HL-60 (cell line): ENCODE results near the gene ATF1.

Source experiments
- DNase-seq, 2 experiments: peaks; one replicate each; pipeline ENCODE4 v3.0.0-alpha.2; 2010 to 2020; ENCODE audit warnings: low read depth in 1 of 2, low spot score in 1 of 2
- H3K27ac ChIP-seq: fragments of 250-450 bp; sonication (Bioruptor Pico); replicated peaks from 2 replicates; pipeline ENCODE4 v1.5.1; 2020; ENCODE audit warnings: mild to moderate bottlenecking, moderate library complexity
- H3K27me3 ChIP-seq: fragments of 250-450 bp; sonication (Bioruptor Pico); 2 replicates; pipeline ENCODE4 v1.5.1; 2021; ENCODE audit warnings: mild to moderate bottlenecking, moderate library complexity; ENCODE audit not compliant: insufficient read depth, poor library complexity, severe bottlenecking
- H3K4me3 ChIP-seq: replicated peaks from 2 replicates; pipeline ENCODE4 v1.5.1; 2011; ENCODE audit warnings: mild to moderate bottlenecking, control low read depth, low read length; ENCODE audit not compliant: insufficient read depth
- GABPA ChIP-seq: IDR thresholded peaks from 2 replicates; pipeline ENCODE4 v1.6.1; 2012; ENCODE audit warnings: low read depth
- POLR2AphosphoS5 ChIP-seq: IDR thresholded peaks from 2 replicates; pipeline ENCODE4 v1.6.1; 2012; ENCODE audit warnings: low read depth
- SPI1 ChIP-seq: IDR thresholded peaks from 2 replicates; pipeline ENCODE4 v1.6.1; 2012; ENCODE audit warnings: low read depth, mild to moderate bottlenecking, borderline replicate concordance
- TF ChIP-seq, protein P1 (sequence below): IDR thresholded peaks from one replicate; pipeline ENCODE4 v1.5.1; 2011; ENCODE audit warnings: low read length, control low read depth, inconsistent platforms; ENCODE audit not compliant: insufficient read depth
- TF ChIP-seq, protein P2 (sequence below): IDR thresholded peaks from 2 replicates; pipeline ENCODE4 v1.6.1; 2012; ENCODE audit warnings: low read depth; ENCODE audit not compliant: insufficient replicate concordance

ATF1 gene

DNA sequence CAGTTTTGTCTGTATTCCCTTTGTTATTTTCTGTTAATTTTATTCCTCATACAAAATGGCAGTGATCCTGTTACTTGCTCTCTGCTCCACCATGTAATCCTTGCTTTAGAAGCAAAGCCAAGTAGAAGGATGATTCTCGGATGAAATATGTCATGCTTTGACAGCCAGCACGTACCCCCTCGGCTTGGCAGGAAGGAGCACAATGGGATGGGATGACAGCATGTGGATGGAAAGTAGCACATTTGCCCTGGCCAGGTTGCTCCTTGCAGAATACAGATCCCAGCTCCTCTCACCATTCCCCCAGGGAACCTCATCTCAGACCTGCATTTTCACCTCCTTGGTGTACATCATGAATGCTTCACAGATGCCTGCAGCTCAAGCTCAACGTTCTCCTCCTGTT lies 35.1 kb upstream of the ATF1 start:
- no peak overlapping the region for H3K27ac ChIP-seq
- no peak for DNase-seq
- TF ChIP-seq POLR2AphosphoS5 (no peak), SPI1 (no peak), GABPA (no peak)
- TF ChIP-seq, protein P1, sequence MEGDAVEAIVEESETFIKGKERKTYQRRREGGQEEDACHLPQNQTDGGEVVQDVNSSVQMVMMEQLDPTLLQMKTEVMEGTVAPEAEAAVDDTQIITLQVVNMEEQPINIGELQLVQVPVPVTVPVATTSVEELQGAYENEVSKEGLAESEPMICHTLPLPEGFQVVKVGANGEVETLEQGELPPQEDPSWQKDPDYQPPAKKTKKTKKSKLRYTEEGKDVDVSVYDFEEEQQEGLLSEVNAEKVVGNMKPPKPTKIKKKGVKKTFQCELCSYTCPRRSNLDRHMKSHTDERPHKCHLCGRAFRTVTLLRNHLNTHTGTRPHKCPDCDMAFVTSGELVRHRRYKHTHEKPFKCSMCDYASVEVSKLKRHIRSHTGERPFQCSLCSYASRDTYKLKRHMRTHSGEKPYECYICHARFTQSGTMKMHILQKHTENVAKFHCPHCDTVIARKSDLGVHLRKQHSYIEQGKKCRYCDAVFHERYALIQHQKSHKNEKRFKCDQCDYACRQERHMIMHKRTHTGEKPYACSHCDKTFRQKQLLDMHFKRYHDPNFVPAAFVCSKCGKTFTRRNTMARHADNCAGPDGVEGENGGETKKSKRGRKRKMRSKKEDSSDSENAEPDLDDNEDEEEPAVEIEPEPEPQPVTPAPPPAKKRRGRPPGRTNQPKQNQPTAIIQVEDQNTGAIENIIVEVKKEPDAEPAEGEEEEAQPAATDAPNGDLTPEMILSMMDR = no peak
- TF ChIP-seq, protein P2, sequence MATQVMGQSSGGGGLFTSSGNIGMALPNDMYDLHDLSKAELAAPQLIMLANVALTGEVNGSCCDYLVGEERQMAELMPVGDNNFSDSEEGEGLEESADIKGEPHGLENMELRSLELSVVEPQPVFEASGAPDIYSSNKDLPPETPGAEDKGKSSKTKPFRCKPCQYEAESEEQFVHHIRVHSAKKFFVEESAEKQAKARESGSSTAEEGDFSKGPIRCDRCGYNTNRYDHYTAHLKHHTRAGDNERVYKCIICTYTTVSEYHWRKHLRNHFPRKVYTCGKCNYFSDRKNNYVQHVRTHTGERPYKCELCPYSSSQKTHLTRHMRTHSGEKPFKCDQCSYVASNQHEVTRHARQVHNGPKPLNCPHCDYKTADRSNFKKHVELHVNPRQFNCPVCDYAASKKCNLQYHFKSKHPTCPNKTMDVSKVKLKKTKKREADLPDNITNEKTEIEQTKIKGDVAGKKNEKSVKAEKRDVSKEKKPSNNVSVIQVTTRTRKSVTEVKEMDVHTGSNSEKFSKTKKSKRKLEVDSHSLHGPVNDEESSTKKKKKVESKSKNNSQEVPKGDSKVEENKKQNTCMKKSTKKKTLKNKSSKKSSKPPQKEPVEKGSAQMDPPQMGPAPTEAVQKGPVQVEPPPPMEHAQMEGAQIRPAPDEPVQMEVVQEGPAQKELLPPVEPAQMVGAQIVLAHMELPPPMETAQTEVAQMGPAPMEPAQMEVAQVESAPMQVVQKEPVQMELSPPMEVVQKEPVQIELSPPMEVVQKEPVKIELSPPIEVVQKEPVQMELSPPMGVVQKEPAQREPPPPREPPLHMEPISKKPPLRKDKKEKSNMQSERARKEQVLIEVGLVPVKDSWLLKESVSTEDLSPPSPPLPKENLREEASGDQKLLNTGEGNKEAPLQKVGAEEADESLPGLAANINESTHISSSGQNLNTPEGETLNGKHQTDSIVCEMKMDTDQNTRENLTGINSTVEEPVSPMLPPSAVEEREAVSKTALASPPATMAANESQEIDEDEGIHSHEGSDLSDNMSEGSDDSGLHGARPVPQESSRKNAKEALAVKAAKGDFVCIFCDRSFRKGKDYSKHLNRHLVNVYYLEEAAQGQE = no peak
- H3K4me3 ChIP-seq = no peak overlapping the region
- H3K27me3 ChIP-seq = no peaks in the 10 kb centered on the region

DNA sequence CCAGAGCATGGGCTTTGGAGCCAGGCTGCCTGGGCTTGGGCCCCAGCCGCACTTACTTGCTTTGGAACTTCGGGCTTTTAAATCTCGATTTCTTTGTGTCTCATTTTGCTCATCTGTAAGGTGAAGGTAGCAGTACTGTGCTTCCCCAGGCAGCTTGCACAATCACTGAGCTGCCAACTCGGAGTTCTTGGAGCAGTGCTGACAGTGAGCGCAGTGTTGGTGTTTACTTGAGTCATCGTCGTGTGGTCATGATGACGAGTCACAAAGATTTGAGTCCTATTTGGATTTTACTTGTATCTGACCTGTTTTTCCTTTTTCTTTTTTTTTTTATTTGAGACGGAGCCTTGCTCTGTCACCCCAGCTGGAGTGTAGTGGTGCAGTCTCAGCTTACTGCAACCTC lies 31.3 kb upstream of the ATF1 start:
- Histone ChIP-seq H3K27ac (no peak overlapping the region), H3K27me3 (no peaks in the 10 kb centered on the region), H3K4me3 (no peak overlapping the region)
- DNase-seq = no peak
- TF ChIP-seq, protein P2 = no peak
- TF ChIP-seq POLR2AphosphoS5 = no peak
- TF ChIP-seq SPI1 = no peak
- TF ChIP-seq, protein P1 = no peak
- TF ChIP-seq GABPA = no peak

DNA sequence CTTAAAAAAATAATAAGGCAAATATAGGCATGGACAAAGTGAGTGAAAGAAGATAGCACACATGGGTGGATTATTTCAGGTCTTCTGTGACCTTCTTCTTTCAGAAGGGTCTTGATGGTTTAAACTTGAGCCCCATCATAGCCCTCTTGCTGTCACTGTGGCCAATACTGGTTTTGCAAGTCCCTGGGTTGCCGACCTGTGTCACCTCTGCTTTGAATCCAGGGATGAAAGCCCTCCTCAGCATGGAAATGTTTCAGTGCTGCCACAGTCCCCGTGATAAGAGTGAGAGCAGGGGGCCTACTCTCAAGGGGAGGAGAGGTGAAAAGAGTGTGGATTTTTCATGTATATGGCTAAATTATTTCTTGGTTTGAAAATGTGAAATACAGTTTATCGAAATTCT lies 30.2 kb upstream of the ATF1 start:
- Histone ChIP-seq H3K27ac (no peak overlapping the region), H3K4me3 (no peak overlapping the region), H3K27me3 (no peaks in the 10 kb centered on the region)
- no peak for DNase-seq
- TF ChIP-seq, protein P2 = no peak
- TF ChIP-seq POLR2AphosphoS5 (no peak), GABPA (no peak), SPI1 (no peak)
- TF ChIP-seq, protein P1 = no peak
